ENCODE results near the gene PACC1. TPM values are rescaled to one million over a fixed set of nuclear protein-coding genes. Genes with fewer than 3 reads are reported as not detected.
"Not testable (repeated sequence)": the region's sequence is repeated elsewhere in the genome, so short reads cannot be mapped to it uniquely, and the experiment has no call there.

The PACC1 gene
- total RNA-seq, 1 donor from 2014 or later: 25.8 TPM

GRCh38 chr1:212397171-212397570 is 17.5 kb downstream of the PACC1 start:
- Mint-ChIP-seq H3K4me3 (ENCODE audit: unreplicated experiment) (no peak overlapping the region), H3K4me1 (ENCODE audit: low read depth, unreplicated experiment) (no peaks in the 10 kb centered on the region), H3K27ac (ENCODE audit: unreplicated experiment) (no peak overlapping the region), H3K9me3 (ENCODE audit: unreplicated experiment) (peaks cover 3% of the 10 kb centered on the region), H3K36me3 (ENCODE audit: unreplicated experiment) (peaks cover 28% of the 10 kb centered on the region), H3K27me3 (ENCODE audit: unreplicated experiment) (no peaks in the 10 kb centered on the region)
- TF ChIP-seq CTCF (IDR thresholded peaks at IDR 0.05; ENCODE audit: partially characterized antibody, unreplicated experiment): no peak
- DNase-seq: no peak

GRCh38 chr1:212396638-212397037 is 18.0 kb downstream of the PACC1 start:
- H3K4me3 Mint-ChIP-seq (ENCODE audit: unreplicated experiment): no peak overlapping the region
- H3K9me3 Mint-ChIP-seq (ENCODE audit: unreplicated experiment): peaks cover 5% of the 10 kb centered on the region
- no peaks in the 10 kb centered on the region for H3K27me3 Mint-ChIP-seq (ENCODE audit: unreplicated experiment)
- H3K27ac Mint-ChIP-seq (ENCODE audit: unreplicated experiment): no peak overlapping the region
- DNase-seq: no peak
- peaks cover 30% of the 10 kb centered on the region for H3K36me3 Mint-ChIP-seq (ENCODE audit: unreplicated experiment)
- no peak for TF ChIP-seq CTCF (IDR thresholded peaks at IDR 0.05; ENCODE audit: partially characterized antibody, unreplicated experiment)
- no peaks in the 10 kb centered on the region for H3K4me1 Mint-ChIP-seq (ENCODE audit: low read depth, unreplicated experiment)

GRCh38 chr1:212395678-212396437 is 18.8 kb downstream of the PACC1 start:
- peaks cover 33% of the 10 kb centered on the region for H3K36me3 Mint-ChIP-seq (ENCODE audit: unreplicated experiment)
- not testable (repeated sequence) for H3K4me3 Mint-ChIP-seq (ENCODE audit: unreplicated experiment); H3K4me1 Mint-ChIP-seq (ENCODE audit: low read depth, unreplicated experiment); H3K9me3 Mint-ChIP-seq (ENCODE audit: unreplicated experiment); H3K27ac Mint-ChIP-seq (ENCODE audit: unreplicated experiment); H3K27me3 Mint-ChIP-seq (ENCODE audit: unreplicated experiment); DNase-seq

GRCh38 chr1:212388985-212389716 is 25.5 kb downstream of the PACC1 start:
- no peaks in the 10 kb centered on the region for H3K27me3 Mint-ChIP-seq (ENCODE audit: unreplicated experiment)
- no peak overlapping the region for H3K4me3 Mint-ChIP-seq (ENCODE audit: unreplicated experiment)
- no peak for DNase-seq
- no peak for TF ChIP-seq CTCF (IDR thresholded peaks at IDR 0.05; ENCODE audit: partially characterized antibody, unreplicated experiment)
- H3K9me3 Mint-ChIP-seq (ENCODE audit: unreplicated experiment): peaks cover 9% of the 10 kb centered on the region
- peaks cover 43% of the 10 kb centered on the region for H3K36me3 Mint-ChIP-seq (ENCODE audit: unreplicated experiment)
- no peaks in the 10 kb centered on the region for H3K4me1 Mint-ChIP-seq (ENCODE audit: low read depth, unreplicated experiment)
- H3K27ac Mint-ChIP-seq (ENCODE audit: unreplicated experiment): no peak overlapping the region

GRCh38 chr1:212386029-212386428 is 28.7 kb downstream of the PACC1 start:
- Mint-ChIP-seq H3K36me3 (ENCODE audit: unreplicated experiment) (peaks cover 36% of the 10 kb centered on the region), H3K4me3 (ENCODE audit: unreplicated experiment) (no peak overlapping the region), H3K9me3 (ENCODE audit: unreplicated experiment) (peaks cover 2% of the 10 kb centered on the region), H3K27ac (ENCODE audit: unreplicated experiment) (no peak overlapping the region), H3K27me3 (ENCODE audit: unreplicated experiment) (no peaks in the 10 kb centered on the region), H3K4me1 (ENCODE audit: low read depth, unreplicated experiment) (peaks cover 3% of the 10 kb centered on the region)
- TF ChIP-seq CTCF (IDR thresholded peaks at IDR 0.05; ENCODE audit: partially characterized antibody, unreplicated experiment): no peak
- DNase-seq: no peak
